BJ (cell line): ENCODE results near the gene PNMA8C. TPM values are rescaled to one million over a fixed set of nuclear protein-coding genes. Genes with fewer than 3 reads are reported as not detected.

Experiments
- CTCF ChIA-PET: fragments of 350-600 bp; formaldehyde crosslinking; extraction: SDS; loops from one replicate; lab custom pipeline; 2021; ENCODE audit warnings: antibody characterized with exemption, inconsistent platforms; lab: Yijun Ruan, JAX
- POLR2A ChIA-PET: fragments of 300-600 bp; sonication (Branson Sonifier 250); formaldehyde crosslinking; extraction: SDS; loops from one replicate; lab custom pipeline; 2021; ENCODE audit warnings: antibody characterized with exemption; lab: Charles Lee
- DNase-seq: peaks from one replicate; pipeline ENCODE4 v3.0.0-alpha.2; 2011; ENCODE audit warnings: low read depth
- H3K27me3 ChIP-seq: 2 replicates; pipeline ENCODE4 v1.6.0; 2011; ENCODE audit warnings: low read length; ENCODE audit not compliant: control insufficient read depth, insufficient read depth
- H3K36me3 ChIP-seq: 2 replicates; pipeline ENCODE4 v1.5.1; 2011; ENCODE audit warnings: low read length; ENCODE audit not compliant: control insufficient read depth, insufficient read depth
- H3K4me3 ChIP-seq: 2 replicates; pipeline ENCODE4 v1.5.1; 2011; ENCODE audit warnings: low read depth, mild to moderate bottlenecking, control low read depth, low read length
- polyA plus RNA-seq: library from polyadenylated mRNA; depleted of rRNA; stranded (reverse); fragments of >200 nt; gene quantifications from 2 replicates; pipeline ENCODE4 v1.2.3, GENCODE V29; 2011
- TF ChIP-seq, protein P1 (sequence below): IDR thresholded peaks from 2 replicates; pipeline ENCODE4 v1.5.1; 2011; ENCODE audit warnings: low read depth, mild to moderate bottlenecking, control low read depth, inconsistent platforms, low read length, moderate library complexity; ENCODE audit not compliant: insufficient read depth

PNMA8C gene
- polyA plus RNA-seq, 1 experiment, result not detected

DNA sequence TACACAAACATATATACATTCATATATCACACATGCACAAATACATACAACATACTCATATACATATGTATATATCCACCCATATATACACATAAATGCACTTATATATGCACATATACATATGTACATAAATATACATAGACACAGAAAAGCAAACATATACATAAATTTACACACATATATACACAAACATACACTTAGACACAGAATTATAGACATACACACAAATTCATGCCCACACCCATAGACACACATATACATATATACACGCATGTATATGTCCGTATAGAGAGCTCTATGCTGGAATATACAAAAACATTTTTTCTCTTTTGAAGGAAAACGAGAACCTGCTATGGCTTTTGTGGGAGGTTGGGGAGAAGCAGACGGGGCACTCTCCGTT is 22.0 kb upstream of the PNMA8C start:
- TF ChIP-seq, protein P1, sequence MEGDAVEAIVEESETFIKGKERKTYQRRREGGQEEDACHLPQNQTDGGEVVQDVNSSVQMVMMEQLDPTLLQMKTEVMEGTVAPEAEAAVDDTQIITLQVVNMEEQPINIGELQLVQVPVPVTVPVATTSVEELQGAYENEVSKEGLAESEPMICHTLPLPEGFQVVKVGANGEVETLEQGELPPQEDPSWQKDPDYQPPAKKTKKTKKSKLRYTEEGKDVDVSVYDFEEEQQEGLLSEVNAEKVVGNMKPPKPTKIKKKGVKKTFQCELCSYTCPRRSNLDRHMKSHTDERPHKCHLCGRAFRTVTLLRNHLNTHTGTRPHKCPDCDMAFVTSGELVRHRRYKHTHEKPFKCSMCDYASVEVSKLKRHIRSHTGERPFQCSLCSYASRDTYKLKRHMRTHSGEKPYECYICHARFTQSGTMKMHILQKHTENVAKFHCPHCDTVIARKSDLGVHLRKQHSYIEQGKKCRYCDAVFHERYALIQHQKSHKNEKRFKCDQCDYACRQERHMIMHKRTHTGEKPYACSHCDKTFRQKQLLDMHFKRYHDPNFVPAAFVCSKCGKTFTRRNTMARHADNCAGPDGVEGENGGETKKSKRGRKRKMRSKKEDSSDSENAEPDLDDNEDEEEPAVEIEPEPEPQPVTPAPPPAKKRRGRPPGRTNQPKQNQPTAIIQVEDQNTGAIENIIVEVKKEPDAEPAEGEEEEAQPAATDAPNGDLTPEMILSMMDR, result no peak
- no peaks in the 10 kb centered on the region for H3K36me3 ChIP-seq
- DNase-seq, result no peak
- no peak overlapping the region for H3K4me3 ChIP-seq
- ChIA-PET POLR2A (interaction anchor here (0.6 kb wide), 1 partner anchor 56 kb away, joined by 6 read pairs; no protein-coding TSS in a partner anchor), CTCF (no interaction called here)
- H3K27me3 ChIP-seq, result peaks cover 7% of the 10 kb centered on the region

DNA sequence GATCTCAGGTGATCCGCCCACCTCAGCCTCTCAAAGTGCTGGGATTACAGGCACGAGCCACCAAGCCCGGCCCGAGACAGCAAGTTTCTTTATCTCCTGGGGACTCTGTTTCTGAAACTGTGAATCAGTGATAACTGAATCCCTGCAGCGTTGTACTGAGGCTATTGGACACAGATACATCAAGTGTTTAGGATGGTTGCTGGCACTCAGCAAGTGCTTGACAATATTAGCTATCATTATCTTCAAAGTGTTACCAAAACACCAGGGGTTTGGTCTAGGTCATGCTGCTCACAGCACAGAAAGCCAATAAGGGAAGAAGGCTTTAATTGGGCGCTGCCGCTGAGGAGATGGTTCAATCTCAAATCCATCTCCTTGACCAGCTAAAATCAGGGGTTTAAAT is 20.5 kb upstream of the PNMA8C start:
- H3K4me3 ChIP-seq, result no peak overlapping the region
- CTCF ChIA-PET, result no interaction called here
- H3K36me3 ChIP-seq, result no peaks in the 10 kb centered on the region
- TF ChIP-seq, protein P1, result no peak
- POLR2A ChIA-PET, result no interaction called here
- H3K27me3 ChIP-seq, result peaks cover 6% of the 10 kb centered on the region
- no peak for DNase-seq

DNA sequence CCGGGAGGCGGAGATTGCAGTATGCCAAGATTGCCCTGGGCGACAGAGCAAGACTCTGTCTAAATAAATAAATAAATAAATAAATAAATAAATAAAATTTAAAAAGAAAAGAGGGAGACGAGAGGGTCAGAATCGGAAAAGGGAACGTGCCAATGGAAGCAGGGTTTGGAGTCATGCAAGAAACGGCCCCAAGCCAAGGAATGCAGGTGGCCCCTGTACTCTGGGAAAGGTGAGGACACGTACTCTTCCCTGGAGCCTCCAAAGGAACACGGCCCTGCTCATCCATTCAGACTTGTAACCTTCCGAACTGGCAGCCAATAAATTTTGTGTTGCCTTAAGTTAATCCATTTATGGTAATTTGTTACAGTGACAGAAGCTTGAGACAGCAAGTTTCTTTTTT is 19.9 kb upstream of the PNMA8C start:
- ChIA-PET CTCF (no interaction called here), POLR2A (no interaction called here)
- TF ChIP-seq, protein P1, result no peak
- H3K27me3 ChIP-seq, result peaks cover 2% of the 10 kb centered on the region; the same call in 1 of the 2 replicates
- H3K36me3 ChIP-seq, result no peaks in the 10 kb centered on the region
- H3K4me3 ChIP-seq, result no peak overlapping the region
- DNase-seq, result no peak

DNA sequence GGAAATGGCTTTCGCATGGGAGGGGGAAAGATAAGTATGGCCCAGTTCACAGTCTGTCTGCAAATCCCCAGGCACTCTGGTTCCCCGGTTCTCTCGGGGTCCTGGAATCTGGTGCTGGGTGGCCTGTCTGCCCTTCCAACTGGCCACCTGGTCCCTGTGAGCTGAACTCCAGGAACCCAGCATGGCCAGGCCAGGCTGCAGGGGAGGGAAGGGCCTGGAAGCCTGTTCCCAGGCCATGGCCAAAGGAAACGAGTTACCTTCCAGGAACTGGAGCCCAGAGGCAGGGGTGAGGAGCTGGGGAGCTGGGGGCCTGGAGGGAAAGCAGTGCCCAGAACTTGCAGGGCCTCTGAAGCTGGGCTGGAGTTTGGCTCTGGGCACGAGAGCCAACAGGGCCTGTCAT is 19.1 kb upstream of the PNMA8C start:
- peaks cover 2% of the 10 kb centered on the region; the same call in 1 of the 2 replicates for H3K27me3 ChIP-seq
- no peak for DNase-seq
- POLR2A ChIA-PET, result no interaction called here
- CTCF ChIA-PET, result interaction anchor here (0.6 to 1.4 kb wide), 2 partner anchors 66 to 72 kb away, joined by 3 to 5 read pairs; no protein-coding TSS in a partner anchor
- H3K4me3 ChIP-seq, result no peak overlapping the region
- TF ChIP-seq, protein P1, result no peak
- H3K36me3 ChIP-seq, result no peaks in the 10 kb centered on the region

DNA sequence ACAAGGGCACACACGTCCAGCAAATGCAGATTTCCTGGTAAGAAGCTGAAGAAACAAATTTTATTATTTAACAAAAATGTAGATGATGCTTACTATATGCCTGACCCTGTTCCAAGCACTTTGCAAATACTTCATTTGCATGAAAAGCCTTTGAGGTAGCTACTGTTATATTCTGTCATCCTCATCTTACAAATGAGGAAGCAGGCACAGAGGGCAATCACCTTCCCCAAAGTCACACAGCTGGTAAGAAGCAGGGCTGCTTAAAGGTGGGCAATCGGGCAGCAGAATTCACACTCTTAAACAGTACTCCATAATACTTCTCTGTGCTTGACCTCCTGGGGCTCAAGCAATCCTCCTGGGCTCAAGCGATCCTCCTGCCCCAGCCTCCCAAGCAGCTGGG is 18.3 kb upstream of the PNMA8C start:
- no peak overlapping the region for H3K4me3 ChIP-seq
- H3K27me3 ChIP-seq, result peaks cover under 1% of the 10 kb centered on the region; the same call in 1 of the 2 replicates
- CTCF ChIA-PET, result interaction anchor here (0.7 to 1.4 kb wide), 2 partner anchors 24 to 67 kb away, joined by 4 to 5 read pairs; no protein-coding TSS in a partner anchor
- no peak for DNase-seq
- POLR2A ChIA-PET, result no interaction called here
- no peaks in the 10 kb centered on the region for H3K36me3 ChIP-seq
- TF ChIP-seq, protein P1, result no peak
